ENCODE measurements around the gene KLHL40.

Gene KLHL40

GRCh38 chr3:42723219-42723618, 37.9 kb downstream of the KLHL40 start:
- DNase-seq (ENCODE audit: low read depth) = no peak

GRCh38 chr3:42725454-42725853, 40.1 kb downstream of the KLHL40 start:
- DNase-seq (ENCODE audit: low read depth) = no peak

- DNase-seq (ENCODE audit: low read depth) = no peak
Measured at GRCh38 chr3:42728056-42728455, 42.7 kb downstream of the KLHL40 start.

GRCh38 chr3:42728668-42729364, 43.5 kb downstream of the KLHL40 start:
- no peak for DNase-seq (ENCODE audit: low read depth)

- no peak for DNase-seq (ENCODE audit: low read depth)
Measured at GRCh38 chr3:42729404-42730145, 44.2 kb downstream of the KLHL40 start.

- DNase-seq (ENCODE audit: low read depth) = no peak
Measured at GRCh38 chr3:42730294-42730693, 45.0 kb downstream of the KLHL40 start.

GRCh38 chr3:42730706-42731420, 45.5 kb downstream of the KLHL40 start:
- no peak for DNase-seq (ENCODE audit: low read depth)

GRCh38 chr3:42731476-42732195, 46.3 kb downstream of the KLHL40 start:
- no peak for DNase-seq (ENCODE audit: low read depth)

- no peak for DNase-seq (ENCODE audit: low read depth)
Measured at GRCh38 chr3:42732196-42732828, 47.0 kb downstream of the KLHL40 start.

- no peak for DNase-seq (ENCODE audit: low read depth)
Measured at GRCh38 chr3:42732829-42733459, 47.6 kb downstream of the KLHL40 start.

GRCh38 chr3:42733501-42734262, 48.3 kb downstream of the KLHL40 start:
- DNase-seq (ENCODE audit: low read depth) = no peak

GRCh38 chr3:42734263-42734860, 49.0 kb downstream of the KLHL40 start:
- no peak for DNase-seq (ENCODE audit: low read depth)

GRCh38 chr3:42735019-42735418, 49.7 kb downstream of the KLHL40 start:
- DNase-seq (ENCODE audit: low read depth) = no peak

GRCh38 chr3:42735615-42736014, 50.3 kb downstream of the KLHL40 start:
- DNase-seq (ENCODE audit: low read depth) = no peak

GRCh38 chr3:42736081-42736480, 50.7 kb downstream of the KLHL40 start:
- DNase-seq (ENCODE audit: low read depth) = no peak

GRCh38 chr3:42736531-42736930, 51.2 kb downstream of the KLHL40 start:
- DNase-seq (ENCODE audit: low read depth) = no peak

GRCh38 chr3:42739401-42740158, 54.2 kb downstream of the KLHL40 start:
- DNase-seq (ENCODE audit: low read depth) = no peak

- DNase-seq (ENCODE audit: low read depth) = no peak
Measured at GRCh38 chr3:42741796-42742195, 56.5 kb downstream of the KLHL40 start.
